NCI-H82 treated with DMSO at 0.1 percent for 48 hours (cell line): Measurements from ENCODE around the gene MEX3C.

Source experiments
- DNase-seq: peaks from one replicate; lab custom pipeline; 2025; ENCODE audit not compliant: unreplicated experiment; lab: John Stamatoyannopoulos, UW

The MEX3C gene

DNA sequence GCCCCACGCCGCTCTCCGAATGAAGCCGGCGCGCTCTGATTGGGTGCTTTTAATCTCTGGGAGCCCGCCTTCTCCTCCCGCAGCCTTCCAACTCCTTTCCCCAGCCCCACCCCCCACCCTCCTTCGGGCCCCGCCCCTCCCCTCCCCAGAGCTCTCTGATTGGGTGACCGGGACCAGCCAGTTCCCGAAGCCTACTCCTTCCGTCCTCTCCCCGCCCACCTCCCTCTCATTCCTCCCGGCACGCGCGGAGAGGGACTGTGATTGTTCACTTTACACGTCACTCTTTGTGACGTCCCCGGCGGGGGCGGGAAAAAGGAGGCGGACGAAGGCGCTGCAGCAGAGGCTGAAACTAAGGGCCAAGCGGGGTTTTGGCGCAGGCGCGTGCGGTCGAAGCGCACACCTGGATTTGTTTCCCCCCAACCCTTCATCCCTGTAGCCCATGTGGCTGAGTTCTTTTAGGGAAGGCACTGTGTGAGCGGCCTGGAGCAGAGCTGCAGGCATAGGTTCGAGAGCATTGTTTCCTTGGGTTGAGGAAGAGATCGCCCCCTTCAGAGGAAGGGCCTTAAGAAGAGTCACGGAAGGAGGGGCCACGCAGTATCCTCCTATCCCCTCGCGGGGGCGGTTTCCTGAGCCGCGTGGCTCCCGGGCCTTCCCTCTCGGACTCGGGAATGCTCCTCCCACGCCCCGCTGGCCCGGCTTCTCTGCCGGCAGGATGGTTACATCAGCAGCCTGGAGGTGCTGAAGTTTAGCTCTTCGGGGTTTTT lies at the start of gene MEX3C:
TSS of gene MEX3C (minus strand) at position 21 of the 764 bp plus-strand sequence. CDS start 361 bp downstream, outside the sequence.
- DNase-seq, result peak; percentile 96

DNA sequence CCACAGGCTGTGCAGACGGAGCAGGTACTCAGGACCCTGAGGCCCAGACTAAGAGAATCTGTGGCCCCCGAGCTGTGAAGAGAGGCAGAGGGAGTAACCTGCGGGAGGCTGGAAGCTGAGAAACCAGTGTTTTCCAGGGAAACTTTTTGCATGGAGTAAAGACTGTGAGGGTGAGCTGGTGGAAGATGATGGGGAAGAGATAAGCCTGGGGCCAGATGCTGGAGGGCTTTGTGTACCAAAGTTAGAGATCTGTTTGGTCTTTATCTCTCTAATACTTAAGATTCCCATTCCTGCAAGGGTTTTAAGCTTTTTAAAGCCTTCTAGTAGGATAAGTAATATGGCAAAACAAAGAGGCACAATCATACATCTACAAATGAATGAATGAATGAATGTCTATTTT lies 43.7 kb upstream of the MEX3C start:
- DNase-seq, result peak; percentile 22

DNA sequence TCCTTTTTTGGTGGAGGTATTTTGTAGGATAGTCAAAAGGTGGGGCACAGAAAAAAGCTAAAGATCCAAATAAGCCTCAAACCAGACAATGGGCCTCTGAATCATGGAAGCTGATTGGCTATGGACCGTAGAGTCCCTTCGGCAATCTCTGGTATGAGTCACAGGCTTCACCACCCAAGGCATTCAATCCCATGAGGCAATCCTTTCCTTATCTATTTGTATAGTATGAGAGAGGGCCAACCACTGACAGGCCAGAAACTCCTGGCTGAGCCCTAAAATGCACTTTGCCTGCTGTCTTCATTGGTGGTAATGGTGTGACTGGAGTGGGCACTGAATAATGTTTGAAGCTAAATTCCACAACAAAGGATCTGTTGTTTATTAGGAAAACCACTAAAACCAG lies 38.7 kb upstream of the MEX3C start:
- no peak for DNase-seq

DNA sequence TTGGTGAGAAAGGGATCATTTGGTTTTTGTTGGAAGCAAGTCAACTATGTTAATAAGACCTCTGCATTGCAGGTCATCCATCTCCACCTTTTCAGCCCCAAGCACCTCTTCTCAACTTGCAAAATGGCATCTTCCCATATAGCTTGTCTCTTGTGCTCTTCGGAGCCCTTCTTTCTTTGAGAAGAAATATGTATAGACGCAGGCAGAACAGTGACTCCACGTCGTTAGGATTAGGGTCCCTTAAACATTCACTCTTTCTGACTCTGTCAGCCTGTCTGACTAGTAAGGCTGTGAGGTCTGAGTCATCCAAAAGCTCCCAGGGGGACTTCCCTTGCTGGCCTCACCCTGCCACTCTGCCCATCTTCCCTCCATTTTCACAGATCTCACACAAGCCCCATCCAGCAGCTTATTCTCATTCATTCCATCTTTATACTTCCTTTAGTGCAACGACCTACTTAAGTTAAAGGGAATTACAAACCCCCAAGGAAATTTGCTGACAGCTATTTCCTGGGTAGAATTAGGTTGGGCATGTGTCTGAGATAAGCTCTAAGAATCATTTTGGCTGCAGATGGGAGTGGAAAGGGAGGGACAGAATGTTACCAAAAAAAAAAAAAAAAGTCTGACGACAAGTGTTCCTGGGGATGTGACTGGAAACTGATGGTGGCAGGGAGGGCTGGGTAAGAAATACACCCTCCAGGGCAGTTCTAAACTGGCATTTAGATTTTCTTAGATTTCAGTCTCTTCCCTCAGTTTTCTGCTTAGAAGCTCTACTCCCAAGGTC lies 37.7 kb upstream of the MEX3C start:
- no peak for DNase-seq

DNA sequence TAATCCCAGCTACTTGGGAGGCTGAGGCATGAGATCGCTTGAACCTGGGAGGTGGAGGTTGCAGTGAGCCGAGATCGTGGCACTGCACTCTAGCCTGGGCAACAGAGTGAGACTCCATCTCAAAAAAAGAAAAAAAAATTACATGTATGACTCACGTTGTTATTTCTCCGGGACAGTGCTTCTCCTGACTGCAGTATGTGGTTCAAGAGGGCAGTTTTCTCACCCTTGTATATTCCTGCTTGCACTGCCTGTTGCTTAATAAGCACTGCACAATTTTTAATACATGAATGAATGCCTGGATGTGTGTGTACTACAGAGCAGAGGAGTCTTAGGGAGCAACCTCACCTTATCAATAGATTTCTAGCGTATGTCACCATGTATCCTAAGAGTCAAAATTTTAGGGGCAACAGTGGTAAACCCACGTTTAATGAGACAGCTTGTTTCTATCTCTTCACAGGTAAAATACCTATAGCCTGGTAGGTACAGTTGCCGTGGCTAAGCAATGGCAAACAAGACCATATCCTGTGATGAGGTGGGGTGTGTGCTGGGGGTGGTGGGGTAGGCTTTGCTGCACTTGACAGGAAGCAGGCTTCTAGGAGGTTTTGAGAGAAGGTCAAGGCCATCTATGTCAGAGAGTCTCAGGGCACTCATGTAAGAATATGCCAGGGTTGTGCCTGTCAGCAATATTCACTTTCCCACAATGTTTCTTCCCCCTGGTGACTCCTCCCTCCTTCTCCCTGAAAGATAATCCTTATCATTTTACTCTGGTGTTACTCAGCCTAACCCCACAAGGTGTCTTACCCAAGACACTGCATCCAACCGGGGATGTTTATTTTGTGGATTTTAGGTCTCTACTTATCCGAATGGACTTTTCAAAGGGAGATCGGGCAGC lies 36.9 kb upstream of the MEX3C start:
- DNase-seq, result no peak

DNA sequence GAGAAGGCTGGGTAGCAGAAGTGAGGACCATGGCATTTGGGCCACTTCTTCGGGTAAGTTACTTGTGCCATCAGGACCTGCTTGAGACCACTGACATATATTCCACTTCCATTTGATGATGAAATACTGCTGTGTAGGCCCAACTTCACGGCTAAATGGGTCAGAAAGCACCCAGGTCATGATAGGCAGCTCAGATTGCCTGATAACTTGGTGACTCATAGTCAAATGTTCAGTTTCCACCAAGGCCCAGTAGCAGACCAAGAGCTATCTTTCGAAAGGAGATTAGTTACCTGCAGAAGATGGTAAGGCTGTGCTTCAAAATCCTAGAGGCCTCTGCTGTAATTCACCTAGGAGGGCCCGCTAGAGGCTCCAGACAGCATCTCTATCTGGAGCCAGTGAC lies 31.8 kb upstream of the MEX3C start:
- DNase-seq, result no peak

DNA sequence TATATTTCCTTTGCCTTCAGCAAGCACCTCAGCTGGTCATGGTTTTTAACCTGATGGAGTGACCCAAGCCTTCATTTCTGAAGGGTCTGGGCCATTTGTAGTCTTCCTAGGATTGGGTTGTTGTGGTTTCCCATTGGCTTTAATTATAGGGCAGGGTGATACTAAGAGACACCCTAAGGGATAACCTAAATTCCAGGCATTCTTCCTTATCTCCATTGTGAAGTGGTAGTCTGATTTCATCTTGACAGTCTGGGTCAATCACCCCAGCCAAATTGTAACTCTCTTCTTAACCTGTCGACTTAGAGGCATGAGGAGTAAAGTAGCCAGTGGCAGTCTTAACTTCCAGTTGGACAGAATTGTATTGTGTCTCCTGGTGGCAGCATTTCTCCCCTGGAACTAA lies 30.2 kb upstream of the MEX3C start:
- DNase-seq, result no peak

DNA sequence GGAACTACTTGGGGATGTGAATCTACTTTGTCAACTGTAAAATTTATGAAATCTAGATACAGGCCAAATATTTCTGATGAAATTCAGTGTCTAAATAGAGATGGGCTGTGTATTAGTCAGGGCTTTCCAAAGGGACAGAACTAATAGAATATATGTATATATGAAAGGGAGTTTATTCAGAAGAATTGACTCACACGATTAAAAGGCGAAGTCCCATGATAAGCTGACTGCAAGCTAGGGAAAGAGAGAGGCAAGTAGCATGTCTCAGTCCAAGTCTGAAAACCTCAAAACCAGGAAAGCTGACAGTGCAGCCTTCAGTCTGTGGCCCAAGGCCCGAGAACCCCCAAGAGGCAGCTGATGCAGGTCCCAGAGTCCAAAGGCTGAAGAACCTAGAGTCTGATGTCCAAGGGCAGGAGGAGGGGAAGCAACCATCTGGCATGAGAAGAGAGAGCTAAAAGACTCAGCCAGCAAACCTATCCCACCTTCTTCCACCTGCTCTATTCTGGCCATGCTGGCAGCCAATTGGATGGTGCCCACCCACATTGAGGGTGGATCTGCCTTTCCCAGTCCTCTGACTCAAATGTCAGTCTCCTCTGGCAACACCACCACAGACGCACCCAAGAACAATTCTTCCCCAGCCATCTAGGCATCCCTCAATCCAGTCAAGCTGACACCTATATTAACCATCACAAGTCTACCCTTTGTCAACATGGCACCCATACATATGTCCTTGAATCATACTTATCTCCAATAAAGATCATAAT lies 29.3 kb upstream of the MEX3C start:
- DNase-seq, result no peak

DNA sequence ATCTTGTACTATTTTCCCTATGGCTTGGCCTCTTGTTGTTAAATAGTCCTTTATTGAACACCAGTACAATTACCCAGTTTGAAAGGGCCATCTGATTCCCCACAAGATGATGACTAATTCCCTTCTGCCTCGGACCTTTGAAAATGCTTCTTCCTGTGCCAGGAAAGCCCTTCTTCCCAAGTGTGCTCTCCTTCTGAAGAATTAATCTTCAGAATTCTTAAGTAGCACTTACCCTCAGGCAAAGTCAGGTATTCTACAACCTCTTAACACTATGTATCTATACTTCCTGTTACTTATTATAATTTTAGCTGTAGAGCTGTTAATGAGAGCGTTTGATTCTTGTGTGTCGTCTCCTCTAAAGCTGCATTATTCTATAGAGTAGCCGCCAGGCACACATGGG lies 28.6 kb upstream of the MEX3C start:
- no peak for DNase-seq

DNA sequence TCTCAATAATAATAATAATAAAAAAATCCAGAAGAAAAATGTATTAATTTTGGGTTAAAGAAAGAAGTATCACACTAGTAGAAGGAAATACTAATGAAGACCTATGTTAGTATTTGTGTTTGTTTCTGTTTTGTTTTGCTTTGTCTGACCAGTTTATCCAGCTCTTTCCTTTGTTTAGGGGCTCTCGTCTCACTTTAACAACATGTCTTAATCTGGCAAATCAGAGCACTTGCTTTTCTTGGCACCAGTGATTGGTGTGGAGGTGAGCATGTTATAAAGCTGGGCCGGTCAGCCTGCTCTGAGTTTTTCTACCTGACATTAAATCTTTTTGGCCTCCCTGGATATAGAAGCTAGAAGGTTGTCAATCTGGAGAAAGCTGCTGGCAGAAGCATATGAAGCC lies 15.1 kb upstream of the MEX3C start:
- DNase-seq, result no peak

DNA sequence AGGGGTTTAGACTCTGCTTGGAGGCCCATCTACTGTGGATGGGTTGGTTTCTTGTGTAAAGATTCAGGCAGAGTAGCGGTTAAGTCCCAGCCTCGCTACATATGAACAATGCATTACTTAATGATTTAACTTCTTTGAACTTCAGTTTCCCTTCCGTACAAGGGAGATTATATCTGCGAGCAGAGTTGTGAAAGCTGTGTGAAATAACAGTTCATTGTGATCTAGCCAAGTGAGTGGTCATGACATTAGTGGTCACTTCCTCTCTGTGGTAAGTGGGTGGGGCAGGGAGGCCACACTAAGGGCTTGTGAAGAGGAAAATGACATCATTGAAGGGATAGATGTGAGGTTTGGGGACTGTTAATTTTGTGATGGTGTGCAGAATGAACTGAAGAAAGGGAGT lies 14.1 kb upstream of the MEX3C start:
- DNase-seq, result no peak

DNA sequence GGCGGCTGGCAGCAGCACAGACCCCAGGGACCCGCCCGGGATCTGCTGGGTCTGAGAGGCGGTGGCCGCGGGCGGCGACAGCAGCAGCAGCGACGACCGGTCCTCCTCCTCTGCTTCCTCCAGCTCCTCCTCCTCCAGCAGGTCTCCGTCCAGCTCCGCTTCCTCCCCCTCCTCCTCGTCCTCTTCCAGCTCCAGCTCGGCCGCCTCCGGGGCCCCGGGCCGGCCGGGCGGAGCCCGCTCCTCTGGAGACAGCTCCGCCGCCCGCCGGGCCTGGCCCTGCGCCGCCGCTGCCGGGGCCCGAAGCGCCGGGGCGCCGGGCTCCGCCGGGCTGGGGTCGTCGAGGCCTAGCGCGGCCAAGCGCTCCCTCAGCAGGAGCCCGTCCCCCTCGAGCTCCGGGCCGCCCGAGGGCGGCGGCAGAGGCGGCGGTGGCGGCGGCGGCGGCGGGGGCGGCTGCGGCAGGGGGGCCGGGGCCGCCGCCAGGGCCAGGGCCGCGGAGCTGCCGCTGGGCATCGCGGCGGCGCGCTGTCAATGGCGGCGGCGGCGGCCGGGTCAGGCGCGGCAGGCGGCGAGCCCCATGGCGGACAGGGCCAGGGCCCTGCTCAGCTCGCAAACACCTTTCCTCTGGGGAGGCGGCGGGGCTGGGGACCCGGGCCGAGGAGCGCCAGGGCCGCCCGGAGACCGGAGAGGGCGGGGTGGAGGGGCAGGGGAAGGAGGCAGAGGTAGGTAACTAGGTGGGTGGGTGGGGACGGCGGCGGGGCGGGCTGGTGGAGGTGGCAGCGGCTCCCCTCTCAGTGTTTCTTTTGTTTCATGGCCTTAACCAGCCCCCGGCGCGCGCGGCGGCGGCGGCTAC lies 445 bp downstream of the MEX3C start:
- no peak for DNase-seq

DNA sequence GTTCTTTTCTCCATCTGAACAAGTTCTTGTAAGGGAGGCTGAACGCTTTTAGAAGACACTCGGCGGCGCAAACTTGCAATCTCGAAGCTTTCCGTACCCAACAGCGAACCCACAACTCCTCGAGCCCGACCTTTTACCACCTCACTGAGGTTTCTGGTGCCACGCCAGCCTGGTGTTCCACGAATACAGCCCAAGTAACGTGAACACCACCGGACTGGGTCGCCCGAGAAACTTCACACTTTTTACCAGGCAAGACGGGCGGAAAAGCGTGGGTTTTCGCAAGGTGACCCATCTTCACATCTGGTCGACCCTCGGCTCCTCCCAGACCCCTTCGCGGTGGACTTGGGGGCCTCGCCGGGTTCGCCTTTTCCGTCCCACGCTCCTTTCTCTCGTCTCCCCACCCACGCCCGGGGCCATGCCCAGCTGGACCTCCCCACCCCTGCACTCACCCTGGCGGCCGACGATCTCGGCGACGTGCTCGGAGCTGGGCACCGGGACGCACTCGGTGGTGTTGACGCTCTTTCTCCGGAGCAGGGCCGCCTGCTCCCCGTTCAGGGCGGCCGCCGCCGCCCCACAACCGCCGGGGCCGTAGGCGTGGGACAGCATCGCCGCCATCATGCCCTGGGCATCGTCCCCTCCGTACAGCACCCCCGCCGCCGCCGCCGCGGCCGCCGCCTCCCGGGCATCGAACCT lies 1.2 kb downstream of the MEX3C start:
- DNase-seq, result no peak

DNA sequence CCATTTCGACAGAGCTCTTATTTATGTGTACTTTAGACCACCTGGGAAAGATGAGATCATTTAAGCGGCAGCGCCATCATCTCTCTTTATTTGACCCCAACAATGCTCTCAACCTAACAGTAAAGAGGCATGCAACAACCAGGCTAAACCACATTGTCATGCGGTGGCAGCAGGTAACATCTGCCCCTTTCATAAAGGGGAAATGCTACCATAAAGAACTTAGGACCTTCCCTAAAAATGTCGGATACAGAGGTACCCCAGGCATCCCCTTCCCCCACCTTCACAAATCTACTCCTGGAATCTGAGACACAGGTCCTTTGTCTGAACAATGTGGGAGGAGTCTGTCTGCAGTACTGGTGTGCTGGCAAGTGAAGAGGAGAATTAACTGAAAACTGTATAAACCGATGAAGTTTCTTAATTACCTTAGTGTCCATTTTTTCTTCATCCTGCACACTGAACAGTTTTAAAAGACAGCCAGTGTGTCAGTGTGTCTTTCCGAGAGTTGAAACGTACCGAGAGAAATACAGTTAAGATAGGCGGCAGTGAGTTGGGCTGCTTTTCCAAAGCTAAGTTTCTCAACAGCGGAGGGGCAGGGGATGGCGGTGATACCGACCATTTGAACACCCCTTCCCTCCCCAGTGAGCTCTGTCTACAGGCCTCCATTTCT lies 1.9 kb downstream of the MEX3C start:
- peak; percentile 17 for DNase-seq

DNA sequence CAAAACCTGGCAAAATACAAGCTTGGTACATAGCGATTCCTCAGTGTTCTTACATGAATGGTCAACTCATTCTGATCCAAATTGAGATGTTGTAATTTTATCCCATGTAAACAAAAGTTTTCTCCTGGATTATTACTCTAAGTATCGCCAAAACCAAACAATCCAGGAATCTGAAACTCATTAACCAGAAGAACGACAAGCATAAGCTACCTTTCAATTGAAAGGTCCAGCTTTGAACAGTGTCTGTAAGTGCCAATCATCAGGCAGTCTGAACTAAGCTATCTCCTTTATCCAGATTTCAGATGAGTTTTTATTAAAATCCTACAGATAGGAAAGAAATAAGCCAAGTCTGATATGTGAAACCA lies 2.4 kb downstream of the MEX3C start:
- no peak for DNase-seq

DNA sequence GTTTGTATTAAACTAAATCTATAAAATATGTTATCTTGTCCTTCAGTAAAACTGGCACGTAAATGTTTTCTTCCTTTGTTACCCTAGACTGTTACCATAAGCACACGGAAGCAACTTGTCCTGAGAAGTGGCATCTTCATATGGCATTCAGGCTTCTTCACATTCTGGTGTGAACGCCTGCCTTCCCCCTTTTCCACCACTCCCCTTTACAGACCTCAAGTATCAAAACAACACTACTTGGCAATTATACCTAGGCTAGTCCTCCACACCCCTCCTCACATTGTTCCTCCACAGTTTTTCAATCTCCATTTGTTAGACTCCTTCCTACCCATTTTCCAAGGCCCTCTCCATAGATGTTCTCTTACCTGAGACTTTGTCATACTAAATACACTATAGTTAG lies 2.9 kb downstream of the MEX3C start:
- DNase-seq, result no peak

DNA sequence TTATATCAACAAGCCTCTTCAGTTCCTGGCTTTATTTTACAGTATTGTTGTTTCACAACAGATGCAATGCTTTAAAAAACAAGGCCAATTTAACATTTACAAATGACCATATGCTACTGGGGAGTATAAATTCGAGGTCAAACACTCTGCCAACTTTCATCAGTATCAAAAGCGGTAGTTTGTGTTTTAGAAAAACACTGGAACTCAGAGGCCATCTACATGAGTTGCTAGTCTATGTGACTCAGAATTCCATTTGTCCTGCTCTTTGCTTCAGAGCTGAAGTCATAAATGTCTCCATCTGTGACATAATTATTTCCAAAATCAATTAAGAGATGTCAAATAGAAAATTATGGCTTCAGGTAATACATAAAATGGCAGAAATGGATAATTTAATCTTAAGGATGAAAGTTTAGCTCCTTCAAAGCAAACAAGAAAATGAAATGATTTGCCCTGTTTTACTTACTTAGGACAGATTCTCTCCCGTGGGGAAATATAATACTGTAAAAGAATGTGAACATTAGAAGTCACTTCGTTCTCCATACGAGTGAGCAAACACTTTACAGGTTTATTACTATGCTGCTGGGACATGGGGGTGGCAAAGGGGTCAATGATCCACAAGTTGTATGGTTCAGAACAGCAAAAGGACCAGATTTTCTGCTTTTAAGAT lies 3.7 kb downstream of the MEX3C start:
- no peak for DNase-seq

DNA sequence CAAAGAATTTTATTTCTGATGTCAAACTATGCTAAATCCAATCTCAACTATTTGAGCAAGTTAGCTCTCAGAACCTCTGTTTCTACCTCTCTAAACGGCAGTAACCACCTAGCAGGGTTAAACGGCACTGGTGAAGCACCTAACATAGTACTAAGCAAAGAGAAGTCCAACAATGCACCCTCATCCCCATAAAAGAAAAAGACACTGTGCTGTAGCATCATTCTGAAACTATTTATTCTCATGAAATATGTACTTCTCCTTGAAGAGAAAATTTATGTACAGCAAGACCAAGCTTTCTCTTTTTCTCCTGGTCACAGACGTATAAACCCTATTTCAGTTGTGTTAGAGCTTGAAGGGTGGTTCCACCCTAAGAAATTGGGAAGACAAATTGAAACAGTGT lies 4.8 kb downstream of the MEX3C start:
- no peak for DNase-seq
